ENCODE data around the gene NDUFA3. TPM values are rescaled to one million over a fixed set of nuclear protein-coding genes. Genes with fewer than 3 reads are reported as not detected.

The NDUFA3 gene
- total and polyA plus RNA-seq, 4 experiments from 2014 or later = 135 to 440 (median 256) TPM

DNA sequence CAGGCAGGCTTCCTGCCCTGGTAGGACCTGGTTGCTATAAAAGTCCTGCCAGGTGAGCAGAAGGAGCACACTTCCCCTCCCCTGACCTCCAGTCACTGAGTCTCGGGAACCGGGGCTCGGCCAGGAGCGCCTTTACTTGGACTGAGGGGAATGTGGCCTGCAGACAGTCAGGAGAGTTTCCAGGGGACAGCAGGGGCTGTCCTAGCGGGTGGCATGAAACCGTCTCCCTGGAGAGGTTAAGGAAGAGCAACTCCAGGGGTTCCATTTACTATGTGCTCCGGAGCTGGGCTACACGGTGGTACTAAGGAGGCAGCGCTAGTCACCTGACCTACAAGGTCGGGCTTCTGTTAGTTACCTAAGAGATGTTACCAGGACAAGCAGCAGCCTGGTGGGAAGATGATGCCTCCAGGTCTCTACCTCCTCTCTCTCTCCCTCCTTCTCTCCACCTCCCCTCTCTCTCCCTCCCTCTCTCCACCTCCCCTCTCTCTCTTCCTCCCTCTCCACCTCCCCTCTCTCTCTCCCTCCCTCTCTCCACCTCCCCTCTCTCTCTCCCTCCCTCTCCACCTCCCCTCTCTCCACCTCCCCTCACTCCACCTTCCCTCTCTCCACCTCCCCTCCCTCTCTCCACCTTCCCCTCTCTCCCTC lies 30.8 kb downstream of the NDUFA3 start:
- peak overlapping the region in 1 of 7 donors; percentile 24 for H3K27ac Mint-ChIP-seq
- no peaks in the 10 kb centered on the region for H3K27me3 Mint-ChIP-seq

DNA sequence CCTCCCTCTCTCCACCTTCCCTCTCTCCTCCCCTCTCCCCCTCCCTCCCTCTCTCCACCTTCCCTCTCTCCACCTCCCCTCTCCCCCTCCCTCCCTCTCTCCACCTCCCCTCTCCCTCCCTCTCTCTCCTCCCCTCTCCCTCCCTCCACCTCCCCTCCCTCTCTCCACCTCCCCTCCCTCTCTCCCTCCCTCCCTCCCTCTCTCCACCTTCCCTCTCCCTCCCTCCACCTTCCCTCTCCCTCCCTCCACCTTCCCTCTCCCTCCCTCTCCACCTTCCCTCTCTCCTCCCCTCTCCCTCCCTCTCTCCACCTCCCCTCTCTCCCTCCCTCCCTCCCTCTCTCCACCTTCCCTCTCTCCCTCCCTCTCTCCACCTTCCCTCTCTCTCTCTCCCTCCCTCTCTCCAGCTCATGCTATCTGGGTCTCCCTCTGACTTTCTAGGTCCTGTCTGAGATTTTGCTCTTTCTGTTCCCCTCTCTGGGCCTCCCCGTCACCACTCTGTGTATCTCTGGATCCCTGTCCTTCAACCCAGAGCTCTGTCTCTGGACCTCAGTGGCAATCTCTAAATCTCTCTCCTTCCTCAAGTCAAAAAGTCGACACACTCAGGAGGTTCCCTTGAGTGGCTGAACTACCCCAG lies 31.4 kb downstream of the NDUFA3 start:
- no peak overlapping the region for H3K4me3 ChIP-seq (ENCODE audit: low read length in 2 of 2)
- H3K4me1 ChIP-seq (ENCODE audit: insufficient read depth, low read length) = peaks cover 18% of the 10 kb centered on the region
- CTCF ChIA-PET (ENCODE audit: partially characterized antibody) = no interaction called here
- Mint-ChIP-seq H3K9me3 (peaks cover 0 to 2% (median 0%) of the 10 kb centered on the region in 8 donors), H3K4me1 (peaks cover 13 to 32% (median 21%) of the 10 kb centered on the region in 4 donors), H3K27ac (peak overlapping the region in 4 of 7 donors; percentile 36 to 86 (median 55)), H3K27me3 (no peaks in the 10 kb centered on the region), H3K4me3 (peak overlapping the region in 1 of 8 donors; percentile 41), H3K36me3 (peaks cover 0 to 22% of the 10 kb centered on the region in 2 donors)
- POLR2A ChIA-PET (ENCODE audit: partially characterized antibody) = no interaction called here
- intact Hi-C loops (cut with micrococcal nuclease) = no loop called here
- H3K9me3 ChIP-seq (ENCODE audit: control insufficient read depth in 1 of 2, low read length in 2 of 2) = no peaks in the 10 kb centered on the region
- DNase-seq = peak in 1 of 5 donors; percentile 3
- H3K27ac ChIP-seq (ENCODE audit: low read depth, low read length) = no peak overlapping the region
- peaks cover 7% of the 10 kb centered on the region for H3K36me3 ChIP-seq (ENCODE audit: insufficient read depth, low read length)
- no peaks in the 10 kb centered on the region for H3K27me3 ChIP-seq (ENCODE audit: insufficient read depth, low read length)

More for the DNA sequence above, 30.8 kb downstream of the NDUFA3 start:
- DNase-seq = peak in 2 of 5 donors; percentile 50 to 54
- no peak overlapping the region for H3K4me3 ChIP-seq (ENCODE audit: low read length in 2 of 2)
- H3K27ac ChIP-seq (ENCODE audit: low read depth, low read length) = no peak overlapping the region
- H3K9me3 ChIP-seq (ENCODE audit: control insufficient read depth in 1 of 2, low read length in 2 of 2) = no peaks in the 10 kb centered on the region
- Mint-ChIP-seq H3K9me3 (peaks cover 0 to 2% (median 0%) of the 10 kb centered on the region in 8 donors), H3K36me3 (peaks cover 0 to 21% of the 10 kb centered on the region in 2 donors), H3K4me1 (peaks cover 8 to 25% (median 16%) of the 10 kb centered on the region in 4 donors), H3K4me3 (no peak overlapping the region)
- intact Hi-C loops (cut with micrococcal nuclease) = no loop called here
- H3K36me3 ChIP-seq (ENCODE audit: insufficient read depth, low read length) = peaks cover 10% of the 10 kb centered on the region
- ChIA-PET POLR2A (ENCODE audit: partially characterized antibody) (no interaction called here), CTCF (ENCODE audit: partially characterized antibody) (no interaction called here)
- no peaks in the 10 kb centered on the region for H3K27me3 ChIP-seq (ENCODE audit: insufficient read depth, low read length)
- H3K4me1 ChIP-seq (ENCODE audit: insufficient read depth, low read length) = peaks cover 11% of the 10 kb centered on the region

DNA sequence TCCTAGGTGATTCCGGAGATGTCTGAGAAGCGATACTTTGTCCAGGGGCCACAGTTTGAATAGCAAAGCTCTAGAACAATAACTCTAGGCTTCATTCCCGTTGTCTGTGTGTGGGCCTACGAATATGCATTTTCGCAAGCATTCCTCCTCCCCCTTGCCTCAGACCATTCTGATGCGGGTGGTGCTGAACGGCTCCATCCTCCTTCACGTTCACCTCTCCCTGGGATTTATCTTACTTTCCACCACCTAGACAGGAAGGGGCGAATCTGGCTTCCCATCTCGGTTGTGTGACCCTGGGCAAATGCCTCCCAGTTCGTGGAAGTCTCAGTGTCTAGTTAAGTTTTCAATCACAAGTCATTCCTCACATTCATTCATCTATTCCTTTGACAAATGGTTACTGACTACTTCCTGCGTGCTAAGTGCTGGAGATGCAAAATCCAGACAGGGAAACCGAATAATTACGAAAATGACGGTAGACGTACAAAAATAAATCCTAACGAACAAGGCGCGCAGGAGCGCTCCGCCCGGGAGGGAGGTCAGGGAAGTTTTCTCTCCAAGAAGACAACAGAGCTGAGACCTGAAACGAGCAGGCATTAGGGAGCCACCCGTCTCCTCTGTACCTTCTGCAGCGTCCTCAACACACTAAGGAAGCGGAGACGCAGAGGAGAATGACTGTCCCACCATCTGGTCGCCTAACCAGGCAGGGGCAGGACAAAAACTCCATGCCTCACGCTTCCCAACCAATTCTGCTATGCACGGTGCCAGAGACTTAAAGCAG lies 33.6 kb downstream of the NDUFA3 start:
- peaks cover 0 to 20% of the 10 kb centered on the region in 2 donors for H3K36me3 Mint-ChIP-seq
- Histone ChIP-seq H3K9me3 (ENCODE audit: control insufficient read depth in 1 of 2, low read length in 2 of 2) (no peaks in the 10 kb centered on the region), H3K4me3 (ENCODE audit: low read length in 2 of 2) (peak overlapping the region; percentile 72 to 87), H3K4me1 (ENCODE audit: insufficient read depth, low read length) (peaks cover 40% of the 10 kb centered on the region), H3K27me3 (ENCODE audit: insufficient read depth, low read length) (no peaks in the 10 kb centered on the region), H3K27ac (ENCODE audit: low read depth, low read length) (peak overlapping the region; percentile 16), H3K36me3 (ENCODE audit: insufficient read depth, low read length) (peaks cover 11% of the 10 kb centered on the region)
- H3K9me3 Mint-ChIP-seq = no peaks in the 10 kb centered on the region
- DNase-seq = peak in 1 of 5 donors; percentile 29
- peak overlapping the region; percentile 87 to 93 (median 92) for H3K27ac Mint-ChIP-seq
- intact Hi-C loops (cut with micrococcal nuclease) = no loop called here
- H3K27me3 Mint-ChIP-seq = no peaks in the 10 kb centered on the region
- ChIA-PET POLR2A (ENCODE audit: partially characterized antibody) (interaction anchor here (0.8 to 5.2 kb wide), 22 partner anchors 9 to 1271 kb away, joined by 3 to 131 read pairs (median 8); partner anchors contain the start of genes LENG1, LENG8, LENG9 and MBOAT7), CTCF (ENCODE audit: partially characterized antibody) (interaction anchor here (0.5 to 1.6 kb wide), 10 partner anchors 14 to 254 kb away, joined by 3 to 15 read pairs (median 5); partner anchors contain the start of genes LENG1, PRPF31 and TFPT)
- peak overlapping the region; percentile 87 to 93 (median 90) for H3K4me3 Mint-ChIP-seq
- peaks cover 22 to 51% (median 36%) of the 10 kb centered on the region in 4 donors for H3K4me1 Mint-ChIP-seq

DNA sequence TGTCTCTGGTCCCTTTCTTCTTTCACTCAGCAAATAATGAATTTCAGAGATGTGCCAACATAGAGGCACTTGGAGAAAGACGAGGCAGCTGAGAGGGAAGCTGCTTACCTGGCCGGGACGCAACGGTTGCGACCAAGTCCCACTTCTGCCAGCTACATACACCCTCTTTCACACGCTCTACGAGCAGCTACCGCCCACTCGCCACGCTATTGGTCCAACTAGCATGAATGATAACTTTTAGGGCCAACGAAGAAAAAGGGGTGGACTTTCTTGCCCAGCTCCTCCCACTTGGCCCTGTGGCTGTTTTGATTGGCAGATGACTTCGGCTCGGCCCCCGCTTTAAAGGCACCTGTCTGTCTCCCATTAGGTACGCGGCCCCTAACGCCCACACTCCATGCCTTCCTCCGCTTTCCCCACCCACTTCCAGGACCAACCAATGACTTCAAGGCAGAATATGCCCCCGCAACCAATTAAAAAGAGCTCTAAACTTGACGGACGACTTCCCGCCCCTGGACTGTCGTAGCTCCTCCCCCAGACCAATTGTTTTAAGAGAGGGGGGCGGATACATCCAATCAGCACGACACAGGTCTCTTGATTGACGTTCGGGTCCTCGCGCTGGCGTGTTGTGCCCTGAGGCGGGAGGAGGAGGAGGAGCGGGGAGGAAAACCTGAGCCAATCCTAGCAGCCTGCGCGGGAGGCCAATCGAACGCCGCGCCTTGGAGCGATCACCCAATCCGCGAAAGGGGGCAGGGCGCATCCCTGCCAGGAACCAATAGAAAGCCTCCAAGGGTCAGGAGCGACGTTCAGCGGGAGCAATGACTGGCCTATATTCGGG lies 34.4 kb downstream of the NDUFA3 start:
- peak overlapping the region; percentile 73 to 87 for H3K4me3 ChIP-seq (ENCODE audit: low read length in 2 of 2)

DNA sequence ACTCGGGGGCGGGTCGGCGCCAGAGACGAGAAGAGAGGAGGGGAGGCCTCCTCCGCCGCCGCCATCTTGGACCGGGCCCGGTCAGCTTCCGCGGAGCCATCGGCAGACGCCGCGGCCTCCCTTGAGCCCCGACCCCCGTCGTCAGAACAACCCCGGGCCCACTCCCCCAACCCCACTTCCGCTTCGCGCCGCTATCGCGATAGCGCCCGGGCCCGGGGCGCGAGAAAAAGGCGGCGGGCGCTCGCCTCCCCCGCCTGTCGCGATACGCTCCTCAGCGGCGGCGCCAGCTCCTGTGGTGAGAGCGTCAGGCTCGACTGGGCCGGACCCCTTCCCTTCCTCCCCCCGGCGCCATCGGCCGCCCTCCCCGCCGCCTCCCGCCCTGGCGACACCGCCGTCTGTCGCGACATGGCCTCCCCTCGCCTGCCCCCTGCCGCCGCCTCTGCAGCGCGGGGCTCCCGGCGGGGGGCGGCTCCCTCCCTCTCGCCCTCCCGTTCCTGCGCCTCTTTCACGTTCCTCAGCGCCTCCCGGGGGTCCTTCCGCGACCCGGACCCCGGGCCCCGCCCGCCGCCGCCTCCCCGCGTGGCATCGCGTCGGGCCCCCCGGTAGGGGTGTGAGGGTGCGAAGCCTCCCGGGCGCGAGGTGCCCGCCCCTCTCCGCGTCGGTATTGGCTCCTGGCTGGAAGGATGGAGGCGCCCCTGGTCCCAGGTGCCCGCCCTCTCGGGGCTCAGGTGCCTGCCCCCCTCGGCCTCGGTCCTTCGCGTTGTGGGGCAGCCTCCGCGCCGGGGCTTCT lies 35.2 kb downstream of the NDUFA3 start, which contains the start of gene CNOT3:
TSS of gene CNOT3 (plus strand) at position 64 of the 790 bp plus-strand sequence. CDS start 5,217 bp downstream, outside the sequence.
- no peaks in the 10 kb centered on the region for H3K9me3 Mint-ChIP-seq
- Histone ChIP-seq H3K4me3 (ENCODE audit: low read length in 2 of 2) (peak within 1 kb of the TSS; percentile 73 to 87), H3K9me3 (ENCODE audit: control insufficient read depth in 1 of 2, low read length in 2 of 2) (no peaks in the 10 kb centered on the region), H3K36me3 (ENCODE audit: insufficient read depth, low read length) (peaks cover 26% of the 10 kb centered on the region), H3K4me1 (ENCODE audit: insufficient read depth, low read length) (peaks cover 47% of the 10 kb centered on the region), H3K27me3 (ENCODE audit: insufficient read depth, low read length) (no peaks in the 10 kb centered on the region), H3K27ac (ENCODE audit: low read depth, low read length) (peak within 1 kb of the TSS; percentile 91)
- peaks cover 9 to 26% of the 10 kb centered on the region in 2 donors for H3K36me3 Mint-ChIP-seq
- intact Hi-C loops (cut with micrococcal nuclease) = loop anchor here (1.0 kb wide), 5 partner anchors 21 to 271 kb away; partner anchors contain the start of genes LENG1, MYADM, NDUFA3 and PRPF31
- POLR2A ChIA-PET (ENCODE audit: partially characterized antibody) = interaction anchor here (0.6 to 5.2 kb wide), 27 partner anchors 11 to 1269 kb away, joined by 3 to 131 read pairs (median 6); partner anchors contain the start of genes LENG1, LENG8, LENG9 and MBOAT7
- H3K27me3 Mint-ChIP-seq = no peaks in the 10 kb centered on the region
- CTCF ChIA-PET (ENCODE audit: partially characterized antibody) = interaction anchor here (1.0 to 1.6 kb wide), 8 partner anchors 21 to 253 kb away, joined by 3 to 15 read pairs (median 5); partner anchors contain the start of genes LENG1, MBOAT7, PRPF31 and TFPT
- H3K4me3 Mint-ChIP-seq = peak within 1 kb of the TSS; percentile 89 to 93 (median 90)
- peaks cover 29 to 58% (median 44%) of the 10 kb centered on the region in 4 donors for H3K4me1 Mint-ChIP-seq
- peak within 1 kb of the TSS; percentile 91 to 94 (median 94) for H3K27ac Mint-ChIP-seq
- DNase-seq = peak in 3 of 5 donors; percentile 26 to 64 (median 32)

More for the DNA sequence above, 34.4 kb downstream of the NDUFA3 start:
- Histone ChIP-seq H3K27me3 (ENCODE audit: insufficient read depth, low read length) (no peaks in the 10 kb centered on the region), H3K9me3 (ENCODE audit: control insufficient read depth in 1 of 2, low read length in 2 of 2) (no peaks in the 10 kb centered on the region), H3K4me1 (ENCODE audit: insufficient read depth, low read length) (peaks cover 43% of the 10 kb centered on the region), H3K27ac (ENCODE audit: low read depth, low read length) (peak overlapping the region; percentile 91), H3K36me3 (ENCODE audit: insufficient read depth, low read length) (peaks cover 18% of the 10 kb centered on the region)
- intact Hi-C loops (cut with micrococcal nuclease) = loop anchor here (1.0 kb wide), 5 partner anchors 22 to 270 kb away; partner anchors contain the start of genes LENG1, MYADM, NDUFA3 and PRPF31
- Mint-ChIP-seq H3K27me3 (no peaks in the 10 kb centered on the region), H3K9me3 (no peaks in the 10 kb centered on the region), H3K4me3 (peak overlapping the region; percentile 87 to 93 (median 90)), H3K4me1 (peaks cover 28 to 54% (median 41%) of the 10 kb centered on the region in 4 donors), H3K36me3 (peaks cover 4 to 20% of the 10 kb centered on the region in 2 donors), H3K27ac (peak overlapping the region; percentile 87 to 94 (median 92))
- ChIA-PET POLR2A (ENCODE audit: partially characterized antibody) (interaction anchor here (0.6 to 5.2 kb wide), 30 partner anchors 10 to 1270 kb away, joined by 3 to 131 read pairs (median 6); partner anchors contain the start of genes LENG1, LENG8, LENG9 and MBOAT7), CTCF (ENCODE audit: partially characterized antibody) (interaction anchor here (0.9 to 1.6 kb wide), 10 partner anchors 13 to 254 kb away, joined by 3 to 15 read pairs (median 5); partner anchors contain the start of genes LENG1, MBOAT7, PRPF31 and TFPT)
- peak; percentile 99 to 100 (median 100) for DNase-seq

All from CD4-positive, alpha-beta memory T cell (primary cell).